Measurements from ENCODE around the gene PDZD7. TPM values are rescaled to one million over a fixed set of nuclear protein-coding genes. Genes with fewer than 3 reads are reported as not detected.

PDZD7 gene
- total and polyA plus RNA-seq, 2 donors (not counting 3 experiments of a cell fraction or from before 2014, with no cell fraction given), result 0.41 to 1.6 TPM

GRCh38 chr10:101061624-101062231 is 30.8 kb upstream of the PDZD7 start, which contains the start of gene KAZALD1:
KAZALD1 (plus strand) TSS chr10:101061989; CDS start chr10:101062593, 604 bp downstream.
- Histone ChIP-seq H3K9me1 (replicated peaks; ENCODE audit: control insufficient read depth, extremely low read depth, insufficient read depth, low read length) (no peaks in the 10 kb centered on the region), H4K20me1 (replicated peaks; ENCODE audit: control insufficient read depth, extremely low read depth, insufficient read depth, low read length) (no peaks in the 10 kb centered on the region), H3K27ac (ENCODE audit: insufficient read depth, low read depth, low read length) (peak within 1 kb of the TSS; percentile 99), H3K9ac (replicated peaks; ENCODE audit: extremely low read depth, insufficient read depth, low read length) (peak within 1 kb of the TSS; percentile 100), H2AFZ (ENCODE audit: low read depth, low read length) (peak within 1 kb of the TSS; percentile 100), H3K9me3 (replicated peaks; ENCODE audit: control insufficient read depth, insufficient read depth, low read length) (no peaks in the 10 kb centered on the region), H3K4me3 (replicated peaks in 1 of 3; ENCODE audit: insufficient read depth in 1 of 3, low read depth in 1 of 3, low read length in 3 of 3) (peak within 1 kb of the TSS; percentile 89 to 97 (median 96)), H3K4me1 (ENCODE audit: control insufficient read depth, extremely low read depth, insufficient read depth, low read length) (peaks cover 46% of the 10 kb centered on the region), H3K4me2 (ENCODE audit: insufficient read depth, low read length) (peak within 1 kb of the TSS; percentile 97), H3K36me3 (ENCODE audit: control insufficient read depth in 2 of 2, extremely low read depth in 1 of 2, insufficient read depth in 2 of 2, low read length in 2 of 2) (no peaks in the 10 kb centered on the region), H3K79me2 (ENCODE audit: control insufficient read depth, insufficient read depth, low read length) (no peaks in the 10 kb centered on the region), H3K27me3 (ENCODE audit: control insufficient read depth in 2 of 2, insufficient read depth in 2 of 2, low read length in 2 of 2) (no peaks in the 10 kb centered on the region)
- ChIA-PET POLR2A (interaction anchor here (0.5 to 0.7 kb wide), 2 partner anchors 21 to 80 kb away, joined by 3 read pairs; no protein-coding TSS in a partner anchor), CTCF (interaction anchor here (1.1 to 13.1 kb wide), 8 partner anchors 12 to 80 kb away, joined by 3 to 290 read pairs (median 11); no protein-coding TSS in a partner anchor)
- intact Hi-C loops (cut with micrococcal nuclease), result loop anchor here (1.0 to 2.0 kb wide), 2 partner anchors 18 to 63 kb away; partner anchors contain the start of gene LZTS2
- no peak for FAIRE-seq
- TF ChIP-seq FOS (IDR thresholded peaks at IDR 0.05; ENCODE audit: borderline replicate concordance, insufficient read depth, low read length) (no peak), GATA2 (IDR thresholded peaks at IDR 0.05; ENCODE audit: insufficient read depth, insufficient read length, low read depth, low read length) (no peak), POLR2AphosphoS5 (IDR thresholded peaks at IDR 0.05; ENCODE audit: insufficient read depth, low read depth, low read length) (no peak), CTCF (IDR thresholded peaks at IDR 0.05; ENCODE audit: extremely low read depth in 1 of 2, insufficient read depth in 1 of 2, low read depth in 1 of 2, low read length in 2 of 2) (no peak), JUN (IDR thresholded peaks at IDR 0.05; ENCODE audit: borderline replicate concordance, insufficient read depth, insufficient read length, low read depth) (no peak), EZH2 (IDR thresholded peaks at IDR 0.05; ENCODE audit: borderline replicate concordance, low read depth, low read length, severe bottlenecking) (no peak), MYC (IDR thresholded peaks at IDR 0.05; ENCODE audit: low read depth, low read length) (no peak), MAX (IDR thresholded peaks at IDR 0.05; ENCODE audit: insufficient read depth, insufficient read length) (no peak), POLR2A (IDR thresholded peaks at IDR 0.05; ENCODE audit: low read depth, low read length) (no peak)
- dilution Hi-C loops (cut with MboI; ENCODE audit: extremely low pct_ligation_motif_present, low sequenced_read_pairs), result no loop called here
- peak; percentile 54 for DNase-seq (ENCODE audit: low read depth, low spot score)
- BruUV-seq (replicated peaks), result TSS peak; percentile 56

Data from endothelial cell of umbilical vein (primary cell).